ENCODE results near the gene PCSK1N.

Gene PCSK1N

GRCh38 chrX:48800574-48801279 lies 34.7 kb downstream of the PCSK1N start:
- H2AK5ac ChIP-seq (ENCODE audit: low read length) = peak overlapping the region; percentile 79
- no peak overlapping the region for H2BK5ac ChIP-seq (ENCODE audit: low read depth, low read length, poor library complexity)
- H2BK120ac ChIP-seq (ENCODE audit: insufficient read depth, low read length, poor library complexity) = peak overlapping the region; percentile 33
- peak overlapping the region; percentile 6 for H3K9ac ChIP-seq (ENCODE audit: low read length)
- peaks cover 13% of the 10 kb centered on the region for H3K79me1 ChIP-seq (ENCODE audit: low read length)
- H3K23ac ChIP-seq (ENCODE audit: low read length) = no peak overlapping the region
- H3K79me2 ChIP-seq (ENCODE audit: control insufficient read depth, insufficient read depth, low read length, poor library complexity) = peaks cover 4% of the 10 kb centered on the region
- H3K4me2 ChIP-seq (ENCODE audit: low read length) = peak overlapping the region; percentile 83
- no peaks in the 10 kb centered on the region for H3K27me3 ChIP-seq (ENCODE audit: insufficient read depth, low read length)
- H2BK12ac ChIP-seq (ENCODE audit: low read length) = peak overlapping the region; percentile 58
- no peaks in the 10 kb centered on the region for H3K9me3 ChIP-seq (ENCODE audit: insufficient read depth, low read depth, low read length)
- peak in 1 of 2 donors; percentile 4 for DNase-seq
- peak overlapping the region; percentile 63 for H3K27ac ChIP-seq (ENCODE audit: low read depth, low read length)
- H3K14ac ChIP-seq (ENCODE audit: low read length) = peak overlapping the region; percentile 53
- H2AFZ ChIP-seq (ENCODE audit: insufficient read depth, low read length, poor library complexity) = no peak overlapping the region
- H3K4ac ChIP-seq (ENCODE audit: low read depth, low read length) = peak overlapping the region; percentile 12
- H4K12ac ChIP-seq (ENCODE audit: low read depth, low read length) = peak overlapping the region; percentile 98
- no peak overlapping the region for H3K18ac ChIP-seq (ENCODE audit: low read length)
- WGBS (ENCODE audit: extremely low coverage, insufficient coverage, insufficient read length) = no CpG with 5 or more reads among the region's 17 CpGs
- H3K36me3 ChIP-seq (ENCODE audit: control insufficient read depth in 1 of 2, insufficient read depth in 2 of 2, low read length in 2 of 2) = peaks cover 12 to 13% of the 10 kb centered on the region in 2 experiments
- H3K4me3 ChIP-seq (ENCODE audit: low read depth, low read length) = peak overlapping the region; percentile 88
- H4K8ac ChIP-seq (ENCODE audit: low read depth, low read length) = peak overlapping the region; percentile 99
- H3K4me1 ChIP-seq (ENCODE audit: control insufficient read depth in 1 of 2, insufficient read depth in 2 of 2, low read length in 2 of 2) = peaks cover 10 to 11% of the 10 kb centered on the region in 2 experiments
- H4K91ac ChIP-seq (ENCODE audit: low read depth, low read length) = peak overlapping the region; percentile 77

GRCh38 chrX:48798318-48798717 lies 37.1 kb downstream of the PCSK1N start:
- Histone ChIP-seq H3K79me1 (ENCODE audit: low read length) (peaks cover 31% of the 10 kb centered on the region), H4K12ac (ENCODE audit: low read depth, low read length) (no peak overlapping the region), H3K9ac (ENCODE audit: low read length) (no peak overlapping the region), H2BK12ac (ENCODE audit: low read length) (peak overlapping the region; percentile 11), H2AFZ (ENCODE audit: insufficient read depth, low read length, poor library complexity) (no peak overlapping the region), H2AK5ac (ENCODE audit: low read length) (no peak overlapping the region), H3K27ac (ENCODE audit: low read depth, low read length) (no peak overlapping the region), H3K79me2 (ENCODE audit: control insufficient read depth, insufficient read depth, low read length, poor library complexity) (peaks cover 6% of the 10 kb centered on the region), H3K9me3 (ENCODE audit: insufficient read depth, low read depth, low read length) (no peaks in the 10 kb centered on the region), H3K18ac (ENCODE audit: low read length) (no peak overlapping the region), H3K36me3 (ENCODE audit: control insufficient read depth in 1 of 2, insufficient read depth in 2 of 2, low read length in 2 of 2) (peaks cover 1 to 2% of the 10 kb centered on the region in 2 experiments), H3K23ac (ENCODE audit: low read length) (no peak overlapping the region), H3K4me2 (ENCODE audit: low read length) (no peak overlapping the region), H2BK120ac (ENCODE audit: insufficient read depth, low read length, poor library complexity) (no peak overlapping the region), H4K91ac (ENCODE audit: low read depth, low read length) (no peak overlapping the region), H2BK5ac (ENCODE audit: low read depth, low read length, poor library complexity) (no peak overlapping the region), H3K14ac (ENCODE audit: low read length) (no peak overlapping the region), H3K4me3 (ENCODE audit: low read depth, low read length) (no peak overlapping the region), H3K4ac (ENCODE audit: low read depth, low read length) (no peak overlapping the region), H3K27me3 (ENCODE audit: insufficient read depth, low read length) (no peaks in the 10 kb centered on the region), H3K4me1 (ENCODE audit: control insufficient read depth in 1 of 2, insufficient read depth in 2 of 2, low read length in 2 of 2) (peaks cover 26 to 27% of the 10 kb centered on the region in 2 experiments), H4K8ac (ENCODE audit: low read depth, low read length) (no peak overlapping the region)
- WGBS (ENCODE audit: extremely low coverage, insufficient coverage, insufficient read length) = no CpG with 5 or more reads among the region's 2 CpGs
- DNase-seq = no peak

- peak; percentile 58 to 70 for DNase-seq
- H2BK5ac ChIP-seq (ENCODE audit: low read depth, low read length, poor library complexity) = peak overlapping the region; percentile 92
- H3K4me2 ChIP-seq (ENCODE audit: low read length) = peak overlapping the region; percentile 48
- H3K4ac ChIP-seq (ENCODE audit: low read depth, low read length) = peak overlapping the region; percentile 61
- peak overlapping the region; percentile 6 for H4K12ac ChIP-seq (ENCODE audit: low read depth, low read length)
- H3K9me3 ChIP-seq (ENCODE audit: insufficient read depth, low read depth, low read length) = no peaks in the 10 kb centered on the region
- peak overlapping the region; percentile 88 for H2BK12ac ChIP-seq (ENCODE audit: low read length)
- H4K91ac ChIP-seq (ENCODE audit: low read depth, low read length) = peak overlapping the region; percentile 91
- no peak overlapping the region for H2AFZ ChIP-seq (ENCODE audit: insufficient read depth, low read length, poor library complexity)
- H3K36me3 ChIP-seq (ENCODE audit: control insufficient read depth in 1 of 2, insufficient read depth in 2 of 2, low read length in 2 of 2) = no peaks in the 10 kb centered on the region
- peak overlapping the region; percentile 71 for H3K14ac ChIP-seq (ENCODE audit: low read length)
- peak overlapping the region; percentile 6 for H3K18ac ChIP-seq (ENCODE audit: low read length)
- peaks cover 23% of the 10 kb centered on the region for H3K79me1 ChIP-seq (ENCODE audit: low read length)
- WGBS (ENCODE audit: extremely low coverage, insufficient coverage, insufficient read length) = no CpG with 5 or more reads among the region's 8 CpGs
- no peaks in the 10 kb centered on the region for H3K27me3 ChIP-seq (ENCODE audit: insufficient read depth, low read length)
- peak overlapping the region; percentile 98 for H2BK120ac ChIP-seq (ENCODE audit: insufficient read depth, low read length, poor library complexity)
- peak overlapping the region; percentile 79 for H3K27ac ChIP-seq (ENCODE audit: low read depth, low read length)
- peak overlapping the region; percentile 11 for H2AK5ac ChIP-seq (ENCODE audit: low read length)
- no peak overlapping the region for H3K9ac ChIP-seq (ENCODE audit: low read length)
- H3K4me1 ChIP-seq (ENCODE audit: control insufficient read depth in 1 of 2, insufficient read depth in 2 of 2, low read length in 2 of 2) = peaks cover 19 to 21% of the 10 kb centered on the region in 2 experiments
- peaks cover 2% of the 10 kb centered on the region for H3K79me2 ChIP-seq (ENCODE audit: control insufficient read depth, insufficient read depth, low read length, poor library complexity)
- peak overlapping the region; percentile 91 for H4K8ac ChIP-seq (ENCODE audit: low read depth, low read length)
- H3K23ac ChIP-seq (ENCODE audit: low read length) = no peak overlapping the region
- no peak overlapping the region for H3K4me3 ChIP-seq (ENCODE audit: low read depth, low read length)
Observed at GRCh38 chrX:48794911-48795515, 40.4 kb downstream of the PCSK1N start.

- H3K4me3 ChIP-seq (ENCODE audit: low read depth, low read length) = no peak overlapping the region
- no peak overlapping the region for H3K23ac ChIP-seq (ENCODE audit: low read length)
- WGBS (ENCODE audit: extremely low coverage, insufficient coverage, insufficient read length) = no CpG with 5 or more reads among the region's 12 CpGs
Observed at GRCh38 chrX:48794340-48794910, 41.0 kb downstream of the PCSK1N start.

More at GRCh38 chrX:48794340-48794910, 41.0 kb downstream of the PCSK1N start:
- peak overlapping the region; percentile 79 for H3K27ac ChIP-seq (ENCODE audit: low read depth, low read length)
- no peak overlapping the region for H4K12ac ChIP-seq (ENCODE audit: low read depth, low read length)
- peak overlapping the region; percentile 11 for H2AK5ac ChIP-seq (ENCODE audit: low read length)
- no peaks in the 10 kb centered on the region for H3K9me3 ChIP-seq (ENCODE audit: insufficient read depth, low read depth, low read length)
- peak overlapping the region; percentile 6 for H3K18ac ChIP-seq (ENCODE audit: low read length)
- no peak overlapping the region for H4K8ac ChIP-seq (ENCODE audit: low read depth, low read length)
- H3K79me2 ChIP-seq (ENCODE audit: control insufficient read depth, insufficient read depth, low read length, poor library complexity) = peaks cover 2% of the 10 kb centered on the region
- no peaks in the 10 kb centered on the region for H3K27me3 ChIP-seq (ENCODE audit: insufficient read depth, low read length)
- H2BK120ac ChIP-seq (ENCODE audit: insufficient read depth, low read length, poor library complexity) = peak overlapping the region; percentile 98
- H3K36me3 ChIP-seq (ENCODE audit: control insufficient read depth in 1 of 2, insufficient read depth in 2 of 2, low read length in 2 of 2) = no peaks in the 10 kb centered on the region
- DNase-seq = peak in 1 of 2 donors; percentile 1
- peak overlapping the region; percentile 91 for H4K91ac ChIP-seq (ENCODE audit: low read depth, low read length)
- H2BK5ac ChIP-seq (ENCODE audit: low read depth, low read length, poor library complexity) = peak overlapping the region; percentile 12
- peaks cover 19 to 21% of the 10 kb centered on the region in 2 experiments for H3K4me1 ChIP-seq (ENCODE audit: control insufficient read depth in 1 of 2, insufficient read depth in 2 of 2, low read length in 2 of 2)
- H3K79me1 ChIP-seq (ENCODE audit: low read length) = peaks cover 23% of the 10 kb centered on the region
- peak overlapping the region; percentile 48 for H3K4me2 ChIP-seq (ENCODE audit: low read length)
- H2AFZ ChIP-seq (ENCODE audit: insufficient read depth, low read length, poor library complexity) = no peak overlapping the region
- peak overlapping the region; percentile 88 for H2BK12ac ChIP-seq (ENCODE audit: low read length)
- peak overlapping the region; percentile 61 for H3K4ac ChIP-seq (ENCODE audit: low read depth, low read length)
- no peak overlapping the region for H3K9ac ChIP-seq (ENCODE audit: low read length)
- H3K14ac ChIP-seq (ENCODE audit: low read length) = peak overlapping the region; percentile 71
